ENCODE data around the gene MAGOHB. TPM values are rescaled to one million over a fixed set of nuclear protein-coding genes. Genes with fewer than 3 reads are reported as not detected.

Gene MAGOHB
- total RNA-seq, 1 experiment from 2014 or later, result 22.5 TPM

DNA sequence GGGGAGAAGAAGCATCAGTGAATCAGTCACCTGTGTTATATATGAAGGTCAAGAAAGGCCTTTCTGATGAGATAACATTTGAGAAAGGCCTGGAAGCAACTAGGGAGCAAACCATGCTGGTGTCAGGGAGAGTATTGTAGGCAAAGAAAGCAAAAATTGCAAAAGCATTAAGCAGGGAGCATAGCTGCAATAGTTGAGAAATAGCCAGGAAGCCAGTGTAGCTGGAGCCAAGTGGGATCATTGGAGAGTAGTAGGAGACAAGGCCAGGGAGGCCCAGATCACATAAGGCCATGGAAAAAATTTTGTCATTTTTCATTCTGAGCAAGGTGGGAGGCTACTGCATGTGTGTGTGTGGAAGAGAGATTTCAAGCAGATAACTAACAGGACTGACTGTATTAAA lies 18.8 kb upstream of the MAGOHB start:
- ATAC-seq (no peak), DNase-seq (ENCODE audit: low read depth, low spot score) (no peak)
- no TSS peak for BruUV-seq (replicated peaks)
- TF ChIP-seq, protein P1, sequence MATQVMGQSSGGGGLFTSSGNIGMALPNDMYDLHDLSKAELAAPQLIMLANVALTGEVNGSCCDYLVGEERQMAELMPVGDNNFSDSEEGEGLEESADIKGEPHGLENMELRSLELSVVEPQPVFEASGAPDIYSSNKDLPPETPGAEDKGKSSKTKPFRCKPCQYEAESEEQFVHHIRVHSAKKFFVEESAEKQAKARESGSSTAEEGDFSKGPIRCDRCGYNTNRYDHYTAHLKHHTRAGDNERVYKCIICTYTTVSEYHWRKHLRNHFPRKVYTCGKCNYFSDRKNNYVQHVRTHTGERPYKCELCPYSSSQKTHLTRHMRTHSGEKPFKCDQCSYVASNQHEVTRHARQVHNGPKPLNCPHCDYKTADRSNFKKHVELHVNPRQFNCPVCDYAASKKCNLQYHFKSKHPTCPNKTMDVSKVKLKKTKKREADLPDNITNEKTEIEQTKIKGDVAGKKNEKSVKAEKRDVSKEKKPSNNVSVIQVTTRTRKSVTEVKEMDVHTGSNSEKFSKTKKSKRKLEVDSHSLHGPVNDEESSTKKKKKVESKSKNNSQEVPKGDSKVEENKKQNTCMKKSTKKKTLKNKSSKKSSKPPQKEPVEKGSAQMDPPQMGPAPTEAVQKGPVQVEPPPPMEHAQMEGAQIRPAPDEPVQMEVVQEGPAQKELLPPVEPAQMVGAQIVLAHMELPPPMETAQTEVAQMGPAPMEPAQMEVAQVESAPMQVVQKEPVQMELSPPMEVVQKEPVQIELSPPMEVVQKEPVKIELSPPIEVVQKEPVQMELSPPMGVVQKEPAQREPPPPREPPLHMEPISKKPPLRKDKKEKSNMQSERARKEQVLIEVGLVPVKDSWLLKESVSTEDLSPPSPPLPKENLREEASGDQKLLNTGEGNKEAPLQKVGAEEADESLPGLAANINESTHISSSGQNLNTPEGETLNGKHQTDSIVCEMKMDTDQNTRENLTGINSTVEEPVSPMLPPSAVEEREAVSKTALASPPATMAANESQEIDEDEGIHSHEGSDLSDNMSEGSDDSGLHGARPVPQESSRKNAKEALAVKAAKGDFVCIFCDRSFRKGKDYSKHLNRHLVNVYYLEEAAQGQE (IDR thresholded peaks at IDR 0.05; ENCODE audit: insufficient read depth in 1 of 2, low read depth in 2 of 2, low read length in 1 of 2), result no peak
- TF ChIP-seq, protein P2, sequence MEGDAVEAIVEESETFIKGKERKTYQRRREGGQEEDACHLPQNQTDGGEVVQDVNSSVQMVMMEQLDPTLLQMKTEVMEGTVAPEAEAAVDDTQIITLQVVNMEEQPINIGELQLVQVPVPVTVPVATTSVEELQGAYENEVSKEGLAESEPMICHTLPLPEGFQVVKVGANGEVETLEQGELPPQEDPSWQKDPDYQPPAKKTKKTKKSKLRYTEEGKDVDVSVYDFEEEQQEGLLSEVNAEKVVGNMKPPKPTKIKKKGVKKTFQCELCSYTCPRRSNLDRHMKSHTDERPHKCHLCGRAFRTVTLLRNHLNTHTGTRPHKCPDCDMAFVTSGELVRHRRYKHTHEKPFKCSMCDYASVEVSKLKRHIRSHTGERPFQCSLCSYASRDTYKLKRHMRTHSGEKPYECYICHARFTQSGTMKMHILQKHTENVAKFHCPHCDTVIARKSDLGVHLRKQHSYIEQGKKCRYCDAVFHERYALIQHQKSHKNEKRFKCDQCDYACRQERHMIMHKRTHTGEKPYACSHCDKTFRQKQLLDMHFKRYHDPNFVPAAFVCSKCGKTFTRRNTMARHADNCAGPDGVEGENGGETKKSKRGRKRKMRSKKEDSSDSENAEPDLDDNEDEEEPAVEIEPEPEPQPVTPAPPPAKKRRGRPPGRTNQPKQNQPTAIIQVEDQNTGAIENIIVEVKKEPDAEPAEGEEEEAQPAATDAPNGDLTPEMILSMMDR (IDR thresholded peaks at IDR 0.05), result no peak
- TF ChIP-seq SIN3A (IDR thresholded peaks at IDR 0.05; ENCODE audit: borderline replicate concordance, insufficient read depth, low read depth, low read length), result no peak
- no peak for TF ChIP-seq TCF7L2 (IDR thresholded peaks at IDR 0.05; ENCODE audit: low read depth, low read length)
- TF ChIP-seq POLR2AphosphoS5 (IDR thresholded peaks at IDR 0.05; ENCODE audit: low read depth, low read length), result no peak
- Histone ChIP-seq H3K4me1 (ENCODE audit: control insufficient read depth, insufficient read depth, low read length) (no peaks in the 10 kb centered on the region), H3K36me3 (ENCODE audit: control insufficient read depth, insufficient read depth, low read length) (no peaks in the 10 kb centered on the region), H3K27me3 (ENCODE audit: control insufficient read depth, insufficient read depth, low read length) (no peaks in the 10 kb centered on the region), H3K4me3 (ENCODE audit: low read depth in 2 of 2, low read length in 2 of 2) (no peak overlapping the region), H3K27ac (ENCODE audit: low read length) (no peak overlapping the region), H3K9me3 (ENCODE audit: control insufficient read depth, insufficient read depth, low read depth, low read length) (no peaks in the 10 kb centered on the region)
- ChIA-PET CTCF (no interaction called here), POLR2A (no interaction called here)
- in situ Hi-C loops (cut with HindIII; ENCODE audit: low pct_unique_long_range_greater_than_20kb, low sequenced_read_pairs), result no loop called here
- intact Hi-C loops (cut with micrococcal nuclease; ENCODE audit: unreplicated experiment), result no loop called here

DNA sequence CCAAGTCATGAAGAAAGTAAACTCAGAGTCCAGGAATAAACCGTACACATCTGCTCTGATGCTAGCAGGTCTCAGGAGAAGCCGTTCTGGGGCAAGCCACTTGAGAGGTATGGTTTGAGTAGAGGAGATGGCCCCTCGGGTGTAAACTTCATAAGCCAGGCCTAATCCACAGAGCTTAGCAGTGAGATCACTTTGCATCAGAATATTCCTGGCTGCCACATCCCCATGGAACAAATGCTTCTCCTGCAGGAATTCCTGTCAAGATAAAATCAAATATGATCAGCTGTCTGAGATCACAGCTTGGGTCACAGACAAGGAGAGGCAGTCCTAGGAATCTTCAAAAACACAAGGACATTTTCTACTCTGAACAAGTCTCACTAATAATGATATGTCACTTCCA lies 11.2 kb upstream of the MAGOHB start:
- DNase-seq (ENCODE audit: low read depth, low spot score), result no peak
- in situ Hi-C loops (cut with HindIII; ENCODE audit: low pct_unique_long_range_greater_than_20kb, low sequenced_read_pairs) (no loop called here), intact Hi-C loops (cut with micrococcal nuclease; ENCODE audit: unreplicated experiment) (no loop called here)
- Histone ChIP-seq H3K4me1 (ENCODE audit: control insufficient read depth, insufficient read depth, low read length) (no peaks in the 10 kb centered on the region), H3K27ac (ENCODE audit: low read length) (no peak overlapping the region), H3K4me3 (ENCODE audit: low read depth in 2 of 2, low read length in 2 of 2) (no peak overlapping the region), H3K27me3 (ENCODE audit: control insufficient read depth, insufficient read depth, low read length) (no peaks in the 10 kb centered on the region), H3K36me3 (ENCODE audit: control insufficient read depth, insufficient read depth, low read length) (no peaks in the 10 kb centered on the region), H3K9me3 (ENCODE audit: control insufficient read depth, insufficient read depth, low read depth, low read length) (no peaks in the 10 kb centered on the region)
- BruUV-seq (replicated peaks), result no TSS peak
- ChIA-PET CTCF (no interaction called here), POLR2A (no interaction called here)
- no peak for ATAC-seq
- TF ChIP-seq SIN3A (IDR thresholded peaks at IDR 0.05; ENCODE audit: borderline replicate concordance, insufficient read depth, low read depth, low read length), result no peak
- TF ChIP-seq TCF7L2 (IDR thresholded peaks at IDR 0.05; ENCODE audit: low read depth, low read length), result no peak
- TF ChIP-seq, protein P2 (IDR thresholded peaks at IDR 0.05), result no peak
- TF ChIP-seq POLR2AphosphoS5 (IDR thresholded peaks at IDR 0.05; ENCODE audit: low read depth, low read length), result no peak
- TF ChIP-seq, protein P1 (IDR thresholded peaks at IDR 0.05; ENCODE audit: insufficient read depth in 1 of 2, low read depth in 2 of 2, low read length in 1 of 2), result no peak
